ENCODE measurements around the gene ITPK1. TPM values are rescaled to one million over a fixed set of nuclear protein-coding genes. Genes with fewer than 3 reads are reported as not detected.

ITPK1 gene
- polyA plus RNA-seq, 1 of the 3 experiments (the other 2 are of a cell fraction) = 23.2 TPM

DNA sequence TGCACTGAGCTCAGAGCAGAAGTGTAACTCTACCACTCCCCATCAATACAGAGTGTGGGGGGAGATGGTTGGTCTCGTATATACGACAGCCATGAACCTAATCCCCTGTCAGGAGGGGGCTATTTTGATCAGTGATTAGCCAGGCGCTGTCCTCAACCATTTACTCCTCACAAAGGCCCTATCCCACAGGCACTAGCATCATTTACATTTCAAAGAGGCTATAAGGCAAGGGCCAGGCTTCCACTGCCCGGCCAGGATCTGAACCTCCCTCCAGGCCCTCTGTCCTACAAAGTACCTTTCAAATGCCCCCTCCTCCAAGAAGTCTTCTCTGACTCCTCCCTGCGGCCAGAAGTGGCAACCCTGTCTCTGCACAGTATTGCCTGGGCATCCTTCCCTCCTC is 74.7 kb downstream of the ITPK1 start:
- WGBS (ENCODE audit: low lambda C conversion rate) = 97% methylated on average over 5 of the region's 5 CpGs
- Histone ChIP-seq H3K4me3 (ENCODE audit: low read depth in 2 of 2, low read length in 1 of 2) (no peak overlapping the region), H4K20me1 (ENCODE audit: insufficient read depth) (no peaks in the 10 kb centered on the region), H3F3A (replicated peaks; ENCODE audit: insufficient read depth) (no peaks in the 10 kb centered on the region), H3K9ac (no peak overlapping the region), H3K9me3 (no peaks in the 10 kb centered on the region), H3K4me1 (ENCODE audit: control insufficient read depth in 1 of 2, insufficient read depth in 2 of 2, low read depth in 1 of 2, low read length in 1 of 2) (peaks cover 20 to 74% of the 10 kb centered on the region in 2 experiments), H3K27me3 (ENCODE audit: insufficient read depth) (no peaks in the 10 kb centered on the region), H3K79me2 (ENCODE audit: insufficient read depth) (0 out of 2 replicates have a peak, but pooled peaks cover 4% of the 10 kb centered on the region), H3K4me2 (no peak overlapping the region), H3K9me2 (no peaks in the 10 kb centered on the region), H2AFZ (ENCODE audit: low read depth) (no peak overlapping the region), H3K27ac (ENCODE audit: low read depth in 2 of 2, low read length in 1 of 2) (no peak overlapping the region; a peak in 1 of 4 replicates), H3K36me3 (replicated peaks in 1 of 2; ENCODE audit: control insufficient read depth in 1 of 2, insufficient read depth in 2 of 2, low read length in 1 of 2) (no peaks in the 10 kb centered on the region)
- TF ChIP-seq EP300 (IDR thresholded peaks at IDR 0.05; ENCODE audit: borderline replicate concordance in 1 of 2, low read depth in 1 of 2, low read length in 1 of 2) (no peak), CHD2 (IDR thresholded peaks at IDR 0.05; ENCODE audit: low read length, partially characterized antibody) (no peak), NRF1 (IDR thresholded peaks at IDR 0.05; ENCODE audit: low read depth, low read length) (no peak), EZH2phosphoT487 (IDR thresholded peaks at IDR 0.05; ENCODE audit: borderline replicate concordance, low read depth) (no peak), GATA2 (CRISPR knock-in tag; IDR thresholded peaks at IDR 0.05) (no peak), POLR2AphosphoS5 (IDR thresholded peaks at IDR 0.05; ENCODE audit: low read depth, low read length) (no peak), RXRA (IDR thresholded peaks at IDR 0.05; ENCODE audit: borderline replicate concordance, low read depth) (no peak), RCOR1 (IDR thresholded peaks at IDR 0.05; ENCODE audit: low read length) (no peak), FOSL2 (IDR thresholded peaks at IDR 0.05; ENCODE audit: borderline replicate concordance, low read depth) (no peak)
- ChIA-PET POLR2A (no interaction called here), CTCF (interaction anchor here (0.5 to 1.0 kb wide), 2 partner anchors 40 to 90 kb away, joined by 3 read pairs; no protein-coding TSS in a partner anchor)
- no peak for DNase-seq

DNA sequence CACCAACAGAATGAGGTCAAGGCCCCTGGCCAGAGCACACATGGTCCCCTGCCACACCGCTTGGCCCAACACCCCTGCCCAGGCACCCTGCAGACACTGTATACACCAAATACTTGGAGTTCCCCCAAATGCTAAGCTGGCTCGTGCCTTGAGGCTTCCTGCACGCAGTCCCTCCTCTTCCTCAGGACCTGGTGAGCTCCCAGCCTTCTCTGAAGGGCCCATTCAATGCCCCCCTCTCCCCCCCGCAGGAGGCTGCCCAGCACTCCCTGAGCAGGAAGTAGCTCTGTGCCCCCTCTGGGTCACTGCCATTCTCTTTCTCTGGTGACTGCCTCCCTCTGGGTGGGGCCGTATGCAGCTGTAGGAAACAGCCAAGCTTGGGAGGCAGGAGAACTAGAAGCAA is 75.3 kb downstream of the ITPK1 start:
- POLR2A ChIA-PET = no interaction called here
- no peaks in the 10 kb centered on the region for H4K20me1 ChIP-seq (ENCODE audit: insufficient read depth)

More for the DNA sequence above, 75.3 kb downstream of the ITPK1 start:
- Histone ChIP-seq H3K79me2 (ENCODE audit: insufficient read depth) (0 out of 2 replicates have a peak, but pooled peaks cover 4% of the 10 kb centered on the region), H2AFZ (ENCODE audit: low read depth) (no peak overlapping the region), H3K9me3 (no peaks in the 10 kb centered on the region), H3K4me3 (ENCODE audit: low read depth in 2 of 2, low read length in 1 of 2) (no peak overlapping the region), H3K9me2 (no peaks in the 10 kb centered on the region), H3K36me3 (replicated peaks in 1 of 2; ENCODE audit: control insufficient read depth in 1 of 2, insufficient read depth in 2 of 2, low read length in 1 of 2) (no peaks in the 10 kb centered on the region), H3K27ac (ENCODE audit: low read depth in 2 of 2, low read length in 1 of 2) (no peak overlapping the region), H3K27me3 (ENCODE audit: insufficient read depth) (no peaks in the 10 kb centered on the region), H3K9ac (no peak overlapping the region), H3F3A (replicated peaks; ENCODE audit: insufficient read depth) (no peaks in the 10 kb centered on the region), H3K4me2 (no peak overlapping the region), H3K4me1 (ENCODE audit: control insufficient read depth in 1 of 2, insufficient read depth in 2 of 2, low read depth in 1 of 2, low read length in 1 of 2) (peaks cover 19 to 74% of the 10 kb centered on the region in 2 experiments)
- WGBS (ENCODE audit: low lambda C conversion rate) = 100% methylated on average over 3 of the region's 5 CpGs
- no peak for DNase-seq
- CTCF ChIA-PET = interaction anchor here (0.5 to 1.0 kb wide), 2 partner anchors 40 to 89 kb away, joined by 3 read pairs; no protein-coding TSS in a partner anchor
- TF ChIP-seq GATA2 (CRISPR knock-in tag; IDR thresholded peaks at IDR 0.05) (no peak), FOSL2 (IDR thresholded peaks at IDR 0.05; ENCODE audit: borderline replicate concordance, low read depth) (no peak), CTCF (IDR thresholded peaks at IDR 0.05) (no peak), EP300 (IDR thresholded peaks at IDR 0.05; ENCODE audit: borderline replicate concordance in 1 of 2, low read depth in 1 of 2, low read length in 1 of 2) (no peak), TEAD4 (IDR thresholded peaks at IDR 0.05; ENCODE audit: borderline replicate concordance, insufficient read depth) (no peak), RFX5 (IDR thresholded peaks at IDR 0.05; ENCODE audit: low read length) (no peak), FOXJ3 (CRISPR knock-in tag; IDR thresholded peaks at IDR 0.05) (no peak), REST (IDR thresholded peaks at IDR 0.05; ENCODE audit: low read depth, low read length) (no peak)
- TF ChIP-seq, protein P1, sequence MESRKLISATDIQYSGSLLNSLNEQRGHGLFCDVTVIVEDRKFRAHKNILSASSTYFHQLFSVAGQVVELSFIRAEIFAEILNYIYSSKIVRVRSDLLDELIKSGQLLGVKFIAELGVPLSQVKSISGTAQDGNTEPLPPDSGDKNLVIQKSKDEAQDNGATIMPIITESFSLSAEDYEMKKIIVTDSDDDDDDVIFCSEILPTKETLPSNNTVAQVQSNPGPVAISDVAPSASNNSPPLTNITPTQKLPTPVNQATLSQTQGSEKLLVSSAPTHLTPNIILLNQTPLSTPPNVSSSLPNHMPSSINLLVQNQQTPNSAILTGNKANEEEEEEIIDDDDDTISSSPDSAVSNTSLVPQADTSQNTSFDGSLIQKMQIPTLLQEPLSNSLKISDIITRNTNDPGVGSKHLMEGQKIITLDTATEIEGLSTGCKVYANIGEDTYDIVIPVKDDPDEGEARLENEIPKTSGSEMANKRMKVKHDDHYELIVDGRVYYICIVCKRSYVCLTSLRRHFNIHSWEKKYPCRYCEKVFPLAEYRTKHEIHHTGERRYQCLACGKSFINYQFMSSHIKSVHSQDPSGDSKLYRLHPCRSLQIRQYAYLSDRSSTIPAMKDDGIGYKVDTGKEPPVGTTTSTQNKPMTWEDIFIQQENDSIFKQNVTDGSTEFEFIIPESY (IDR thresholded peaks at IDR 0.05; ENCODE audit: borderline replicate concordance, low read depth) = no peak
- TF ChIP-seq, protein P2, sequence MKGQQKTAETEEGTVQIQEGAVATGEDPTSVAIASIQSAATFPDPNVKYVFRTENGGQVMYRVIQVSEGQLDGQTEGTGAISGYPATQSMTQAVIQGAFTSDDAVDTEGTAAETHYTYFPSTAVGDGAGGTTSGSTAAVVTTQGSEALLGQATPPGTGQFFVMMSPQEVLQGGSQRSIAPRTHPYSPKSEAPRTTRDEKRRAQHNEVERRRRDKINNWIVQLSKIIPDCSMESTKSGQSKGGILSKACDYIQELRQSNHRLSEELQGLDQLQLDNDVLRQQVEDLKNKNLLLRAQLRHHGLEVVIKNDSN (IDR thresholded peaks at IDR 0.05; ENCODE audit: borderline replicate concordance, low read depth) = no peak

All from SK-N-SH (cell line).